Activated CD8-positive, alpha-beta T cell treated with anti-CD3 and anti-CD28 coated beads for 36 hours (primary cell): ENCODE data around the gene JTB. TPM values are rescaled to one million over a fixed set of nuclear protein-coding genes. Genes with fewer than 3 reads are reported as not detected.

Source experiments
- ATAC-seq: fragments of 200-7000 bp; cut with Tn5 transposase; one replicate; pipeline ENCODE4 v1.10.0; 2021; ENCODE audit warnings: mild to moderate bottlenecking, moderate library complexity
- CTCF ChIA-PET: fragments of 350-600 bp; sonication (Branson Sonifier 250); formaldehyde crosslinking; loops from one replicate; lab custom pipeline; 2021; ENCODE audit warnings: antibody characterized with exemption; lab: Charles Lee
- POLR2A ChIA-PET: fragments of 350-600 bp; sonication (Branson Sonifier 250); formaldehyde crosslinking; loops from one replicate; lab custom pipeline; 2021; ENCODE audit warnings: antibody characterized with exemption; lab: Charles Lee
- DNase-seq: peaks from one replicate; pipeline ENCODE4 v3.0.0-alpha.2; 2020
- H3K27ac Mint-ChIP-seq: one replicate; pipeline ENCODE4 v1.8.0; 2021; ENCODE audit warnings: mild to moderate bottlenecking, mixed read lengths
- H3K27me3 Mint-ChIP-seq: one replicate; pipeline ENCODE4 v1.8.0; 2021; ENCODE audit warnings: mixed read lengths
- H3K36me3 Mint-ChIP-seq: one replicate; pipeline ENCODE4 v1.8.0; 2021; ENCODE audit warnings: low read depth, mixed read lengths
- H3K4me1 Mint-ChIP-seq: one replicate; pipeline ENCODE4 v1.8.0; 2021; ENCODE audit warnings: low read depth, mixed read lengths
- H3K4me3 Mint-ChIP-seq: one replicate; pipeline ENCODE4 v1.8.0; 2021; ENCODE audit warnings: mild to moderate bottlenecking, moderate library complexity, mixed read lengths
- H3K9me3 Mint-ChIP-seq: one replicate; pipeline ENCODE4 v1.8.0; 2021; ENCODE audit warnings: mixed read lengths
- CTCF ChIP-seq: fragments of 200-600 bp; IDR thresholded peaks from one replicate; pipeline ENCODE4 v1.8.0; 2022; ENCODE audit warnings: antibody characterized with exemption, mild to moderate bottlenecking
- intact Hi-C: fragments of 100-400 bp; cut with micrococcal nuclease; formaldehyde crosslinking; loops from one replicate; pipeline ENCODE4 v1.10.0; 2022
- total RNA-seq, 2 experiments: library from RNA; stranded (reverse); gene quantifications; one replicate each; pipeline ENCODE4 v1.2.3, GENCODE V29; 2021

JTB gene
- total RNA-seq, 2 experiments from 2014 or later, result 151 to 153 TPM

DNA sequence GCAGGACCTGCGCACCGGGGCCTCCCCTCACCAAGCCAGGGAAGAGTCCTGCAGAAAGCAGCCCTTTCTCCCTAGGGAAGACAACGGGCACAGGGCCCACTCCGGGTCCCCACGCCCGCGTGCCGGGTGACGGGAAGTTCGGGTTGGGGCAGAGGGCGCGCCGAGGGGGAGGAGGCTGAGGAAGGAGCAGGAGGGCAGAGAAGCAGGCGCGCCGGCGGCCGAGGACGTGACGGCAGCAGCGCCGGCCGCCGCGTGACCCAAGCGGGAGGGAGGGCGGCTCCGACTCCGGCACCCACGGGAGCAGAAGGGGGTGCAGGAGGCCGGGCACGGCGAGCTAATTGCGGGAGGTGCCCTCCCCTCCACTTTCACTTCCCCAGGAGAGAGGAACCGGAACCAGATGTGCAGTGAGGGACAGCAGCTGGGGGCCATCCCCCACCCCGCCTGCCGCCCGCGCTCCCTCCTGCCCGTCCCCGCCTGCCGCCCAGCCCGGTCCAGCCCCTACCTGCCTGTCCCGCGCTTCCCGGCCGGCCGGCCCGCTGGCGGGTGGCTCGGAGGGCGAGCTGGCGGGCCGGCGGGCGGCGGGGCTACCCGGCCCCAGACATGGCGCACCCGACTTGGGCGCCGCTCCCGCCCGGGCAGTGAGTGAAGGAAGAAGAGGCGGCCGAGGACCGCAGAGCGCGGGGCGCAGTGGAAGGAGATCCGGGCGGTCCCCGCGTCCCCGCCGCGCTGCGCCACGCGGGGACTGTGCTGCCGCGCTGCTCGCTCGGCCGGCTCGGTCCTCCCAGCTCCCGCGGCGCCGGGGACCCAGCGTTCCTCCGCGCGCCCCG is 31.5 kb downstream of the JTB start:
- ATAC-seq, result peak; percentile 48
- Mint-ChIP-seq H3K4me3 (peak overlapping the region; percentile 88), H3K27ac (peak overlapping the region; percentile 99), H3K27me3 (no peaks in the 10 kb centered on the region), H3K36me3 (peaks cover 45% of the 10 kb centered on the region), H3K9me3 (no peaks in the 10 kb centered on the region), H3K4me1 (peaks cover 26% of the 10 kb centered on the region)
- TF ChIP-seq CTCF, result no peak
- ChIA-PET POLR2A (interaction anchor here (0.8 to 8.9 kb wide), 26 partner anchors 10 to 326 kb away, joined by 3 to 126 read pairs (median 4); partner anchors contain the start of genes CREB3L4, CRTC2, GATAD2B and HAX1), CTCF (interaction anchor here (0.9 to 4.8 kb wide), 21 partner anchors 10 to 212 kb away, joined by 3 to 59 read pairs (median 6); partner anchors contain the start of genes CREB3L4, CRTC2, GATAD2B and JTB)
- intact Hi-C loops, result no loop called here
- peak; percentile 79 for DNase-seq

DNA sequence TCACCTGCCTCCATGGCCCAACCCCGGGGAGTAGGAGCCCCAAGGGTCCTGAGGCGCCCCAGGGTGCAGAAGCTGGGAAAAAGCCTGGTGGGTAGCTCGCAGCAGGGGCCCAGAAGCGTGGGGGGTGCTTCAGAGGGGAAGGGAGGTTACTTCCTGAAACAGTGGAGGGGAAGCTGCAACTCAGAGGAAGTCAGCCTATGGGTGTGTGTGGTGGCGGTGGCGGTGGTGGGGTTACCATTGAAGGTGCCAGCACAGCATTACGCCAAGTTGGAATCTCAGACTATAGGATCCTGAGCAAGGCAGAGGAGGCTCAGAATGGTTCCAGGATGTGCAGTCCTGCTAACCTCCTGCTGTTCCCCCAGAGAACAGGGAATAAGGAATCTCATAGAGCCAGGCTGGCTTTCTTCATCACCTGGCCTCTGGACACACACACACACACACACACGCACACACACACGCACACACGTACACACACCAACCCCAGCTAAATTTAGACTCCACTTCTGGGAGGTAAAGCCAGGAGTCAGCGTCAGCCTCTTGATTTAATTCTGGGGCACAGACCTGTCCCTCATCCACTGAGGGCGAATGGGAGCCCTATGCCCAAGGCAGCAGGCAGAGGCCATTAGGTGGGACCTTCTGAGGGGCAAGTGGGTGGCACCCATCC is 32.2 kb downstream of the JTB start:
- intact Hi-C loops, result no loop called here
- ChIA-PET POLR2A (interaction anchor here (0.9 to 8.9 kb wide), 28 partner anchors 11 to 327 kb away, joined by 3 to 126 read pairs (median 4); partner anchors contain the start of genes CREB3L4, CRTC2, GATAD2B and HAX1), CTCF (interaction anchor here (0.8 to 4.8 kb wide), 12 partner anchors 10 to 212 kb away, joined by 3 to 59 read pairs (median 9); partner anchors contain the start of genes CREB3L4, CRTC2, GATAD2B and RAB13)
- peak overlapping the region; percentile 99 for H3K27ac Mint-ChIP-seq
- H3K4me1 Mint-ChIP-seq, result peaks cover 29% of the 10 kb centered on the region
- peaks cover 45% of the 10 kb centered on the region for H3K36me3 Mint-ChIP-seq
- no peaks in the 10 kb centered on the region for H3K9me3 Mint-ChIP-seq
- ATAC-seq (peak; percentile 73), DNase-seq (peak; percentile 94)
- peak overlapping the region; percentile 88 for H3K4me3 Mint-ChIP-seq
- TF ChIP-seq CTCF, result no peak
- H3K27me3 Mint-ChIP-seq, result no peaks in the 10 kb centered on the region

DNA sequence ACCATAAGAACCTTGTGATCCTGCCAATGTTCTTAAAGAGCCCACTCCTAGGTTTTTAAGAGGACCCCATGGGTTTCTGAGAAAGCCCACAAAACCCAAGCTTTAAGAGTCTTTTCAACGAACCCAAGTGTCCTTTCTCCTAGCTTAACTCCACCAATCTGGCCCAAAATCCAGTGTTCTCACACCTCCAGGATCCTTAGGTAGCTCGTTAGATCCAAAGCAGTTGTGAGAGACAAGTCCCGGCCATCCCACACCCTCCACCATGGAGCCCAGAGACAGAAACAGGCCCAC is 32.7 kb downstream of the JTB start:
- Mint-ChIP-seq H3K4me1 (peaks cover 31% of the 10 kb centered on the region), H3K27ac (peak overlapping the region; percentile 99), H3K4me3 (peak overlapping the region; percentile 88), H3K9me3 (no peaks in the 10 kb centered on the region), H3K36me3 (peaks cover 48% of the 10 kb centered on the region), H3K27me3 (no peaks in the 10 kb centered on the region)
- no peak for ATAC-seq
- intact Hi-C loops, result no loop called here
- no peak for DNase-seq
- ChIA-PET CTCF (interaction anchor here (0.8 to 4.8 kb wide), 9 partner anchors 11 to 213 kb away, joined by 3 to 59 read pairs (median 29); partner anchors contain the start of genes CREB3L4, GATAD2B, RAB13 and SLC39A1), POLR2A (interaction anchor here (1.0 to 8.9 kb wide), 21 partner anchors 10 to 237 kb away, joined by 3 to 126 read pairs (median 5); partner anchors contain the start of genes CREB3L4, CRTC2, GATAD2B and JTB)
- no peak for TF ChIP-seq CTCF

DNA sequence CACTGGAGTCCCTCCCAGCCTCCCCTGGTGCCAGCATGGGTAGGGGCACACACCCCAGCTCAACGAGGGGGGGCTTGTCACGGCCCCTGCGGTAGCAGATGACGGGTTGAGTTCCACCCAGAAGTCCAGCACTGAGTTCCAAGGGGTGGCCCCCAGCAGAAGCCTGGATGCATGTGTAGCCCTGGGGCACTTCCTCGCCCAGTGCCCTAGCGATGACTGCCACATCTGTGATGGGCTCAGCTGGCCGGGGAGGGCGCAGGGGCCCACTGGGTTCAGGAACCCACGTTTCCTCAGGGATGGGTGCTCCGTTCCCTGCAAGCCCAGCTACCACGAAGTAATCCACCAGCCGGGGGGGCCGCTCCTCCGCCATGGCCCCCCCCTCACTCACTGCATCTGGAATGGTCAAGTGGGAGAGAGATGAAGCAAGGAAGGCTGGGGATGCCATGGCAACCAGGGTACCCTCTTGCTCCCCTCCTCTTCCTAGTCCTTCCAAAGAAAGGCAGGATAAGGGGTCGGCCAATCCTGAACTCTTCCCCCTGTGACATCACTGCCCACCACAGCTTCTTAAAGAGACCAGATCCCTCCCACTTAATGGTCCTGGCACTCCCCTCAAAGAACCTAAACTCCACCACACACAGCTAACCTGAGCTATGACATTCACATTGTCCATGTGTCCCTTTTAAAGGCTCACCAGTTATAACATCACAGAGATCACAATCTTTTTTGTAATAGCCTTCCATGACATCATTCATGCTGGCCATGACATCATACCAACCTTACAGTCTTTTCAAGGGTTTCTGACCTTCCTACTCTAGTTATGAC is 33.3 kb downstream of the JTB start:
- peaks cover 31% of the 10 kb centered on the region for H3K4me1 Mint-ChIP-seq
- peaks cover 50% of the 10 kb centered on the region for H3K36me3 Mint-ChIP-seq
- no peak for ATAC-seq
- POLR2A ChIA-PET, result interaction anchor here (0.6 to 8.9 kb wide), 21 partner anchors 10 to 277 kb away, joined by 3 to 126 read pairs (median 5); partner anchors contain the start of genes CREB3L4, CRTC2, GATAD2B and JTB
- H3K9me3 Mint-ChIP-seq, result no peaks in the 10 kb centered on the region
- CTCF ChIA-PET, result interaction anchor here (0.8 to 4.8 kb wide), 11 partner anchors 10 to 213 kb away, joined by 3 to 59 read pairs (median 4); partner anchors contain the start of genes GATAD2B and RAB13
- peak overlapping the region; percentile 88 for H3K4me3 Mint-ChIP-seq
- intact Hi-C loops, result no loop called here
- H3K27me3 Mint-ChIP-seq, result no peaks in the 10 kb centered on the region
- peak; percentile 61 for DNase-seq
- TF ChIP-seq CTCF, result no peak
- peak overlapping the region; percentile 99 for H3K27ac Mint-ChIP-seq
